Hematopoietic multipotent progenitor cell treated with erythropoietin and hydrocortisone succinate and interleukin-3 and kit ligand, for 15 days (in vitro differentiated cells): Measurements from ENCODE around the gene CRYBG1.
"Not testable (repeated sequence)": the region's sequence is repeated elsewhere in the genome, so short reads cannot be mapped to it uniquely, and the experiment has no call there.

Experiments used
- DNase-seq: peaks from one replicate; pipeline ENCODE4 v3.0.0-alpha.2; 2015; ENCODE audit warnings: low spot score

CRYBG1 gene

DNA sequence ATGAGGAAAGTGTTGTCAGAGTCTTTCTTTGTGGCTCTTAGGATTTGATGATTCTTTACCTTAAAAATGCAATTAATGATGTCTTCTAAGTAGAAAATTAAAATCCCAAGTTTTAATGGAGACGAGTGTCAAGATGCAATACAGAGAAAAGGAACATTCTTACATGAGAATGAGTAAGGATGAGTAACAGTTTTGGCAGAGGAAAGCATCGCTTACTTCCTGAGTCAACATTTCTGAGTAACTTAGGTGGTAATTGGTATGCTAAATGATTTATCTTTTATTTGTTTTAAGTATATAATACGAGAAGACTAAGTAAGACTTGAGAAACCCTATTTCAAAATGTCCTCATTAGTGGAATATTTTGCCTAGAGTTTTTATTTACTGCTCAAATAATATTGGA is 167.5 kb downstream of the CRYBG1 start:
- no peak for DNase-seq

DNA sequence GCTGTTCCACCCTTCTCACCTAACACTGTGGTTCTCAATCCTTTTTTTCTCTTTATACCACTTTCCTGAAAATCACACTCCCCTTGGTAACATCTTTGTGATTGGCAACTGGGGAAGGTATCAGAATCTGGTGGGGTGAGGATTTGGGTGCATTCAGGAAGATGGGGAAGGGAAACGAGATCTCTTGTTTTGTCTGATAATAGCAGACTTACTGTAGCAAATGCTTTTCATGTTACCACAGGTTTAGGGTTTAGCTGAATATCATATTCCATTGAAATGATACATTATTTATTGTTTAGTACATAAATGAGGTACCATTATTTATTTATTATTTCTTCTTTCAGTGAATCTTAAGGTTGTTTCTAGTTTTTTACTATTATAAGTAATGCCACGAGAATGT is 168.0 kb downstream of the CRYBG1 start:
- DNase-seq, result no peak

DNA sequence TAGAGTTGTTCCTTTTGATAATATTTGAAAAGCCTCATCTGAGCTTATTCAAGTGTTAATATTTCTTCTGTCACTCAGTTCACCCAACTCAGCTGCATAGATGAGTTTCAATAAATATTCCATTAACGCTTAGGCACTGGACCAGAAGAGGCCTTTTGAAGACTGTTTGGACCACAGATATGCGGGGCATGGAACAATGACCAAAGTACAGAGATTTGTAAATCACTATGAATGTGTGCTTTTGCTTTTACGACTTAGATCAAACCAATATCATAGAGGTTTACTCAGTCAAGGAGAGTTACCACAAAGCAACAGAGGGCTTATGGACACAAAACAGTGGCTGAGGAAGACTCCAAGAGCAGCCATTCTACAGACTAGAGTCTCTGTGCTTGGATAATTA is 168.9 kb downstream of the CRYBG1 start:
- DNase-seq, result no peak

DNA sequence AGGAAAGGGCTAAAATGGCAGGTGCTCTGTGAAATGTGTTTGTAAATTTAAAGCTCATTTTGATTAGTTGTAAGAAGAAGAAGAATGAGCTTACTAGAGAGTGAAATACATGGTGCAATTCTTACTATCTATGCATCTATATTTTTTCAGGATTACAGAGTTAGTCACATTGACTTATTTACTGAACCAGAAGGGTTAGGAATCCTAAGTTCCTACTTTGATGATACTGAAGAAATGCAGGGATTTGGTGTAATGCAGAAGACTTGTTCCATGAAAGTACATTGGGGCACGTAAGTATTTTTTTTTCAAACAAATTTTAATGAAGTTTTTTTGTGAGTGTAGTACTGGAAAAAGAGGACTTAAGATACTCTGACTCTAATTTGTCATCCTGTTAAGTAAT is 169.5 kb downstream of the CRYBG1 start:
- no peak for DNase-seq

DNA sequence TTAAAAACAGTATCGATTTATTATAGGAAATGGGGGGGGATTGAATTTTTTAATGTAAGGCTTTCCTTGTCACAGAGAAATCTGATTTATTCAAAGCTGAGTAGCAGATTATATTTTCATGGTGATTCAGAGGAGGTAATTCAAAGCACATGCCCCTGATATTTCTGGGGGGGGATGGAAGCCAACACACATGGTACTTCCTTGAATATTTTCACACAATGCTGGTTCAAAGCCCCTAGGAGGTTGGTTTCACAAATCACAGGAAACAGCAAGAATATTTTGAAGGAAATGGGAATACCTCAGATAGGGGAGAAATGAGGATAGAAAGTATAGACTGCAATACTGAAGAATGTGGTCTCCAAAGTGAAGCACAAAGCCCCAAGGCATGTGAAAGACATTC is 170.0 kb downstream of the CRYBG1 start:
- no peak for DNase-seq

DNA sequence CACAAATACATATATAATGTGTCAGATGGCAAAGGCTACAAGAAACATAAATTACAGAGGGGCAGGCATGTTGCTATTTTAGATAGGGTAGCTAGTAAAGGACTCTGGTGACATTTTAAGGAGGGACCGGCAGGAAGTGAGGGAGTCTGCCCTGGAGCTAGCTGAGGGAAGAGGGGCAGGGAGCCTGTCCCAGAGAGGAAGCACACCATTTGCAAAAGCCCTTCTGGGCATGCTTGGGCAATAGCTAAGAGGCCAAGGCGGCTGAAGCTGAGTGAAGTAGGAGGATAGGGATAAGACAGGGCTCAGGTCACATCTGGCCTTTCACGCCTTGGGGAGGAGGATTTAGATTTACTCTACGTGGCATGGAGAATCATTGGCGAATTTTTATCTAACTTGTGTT is 172.5 kb downstream of the CRYBG1 start:
- no peak for DNase-seq

DNA sequence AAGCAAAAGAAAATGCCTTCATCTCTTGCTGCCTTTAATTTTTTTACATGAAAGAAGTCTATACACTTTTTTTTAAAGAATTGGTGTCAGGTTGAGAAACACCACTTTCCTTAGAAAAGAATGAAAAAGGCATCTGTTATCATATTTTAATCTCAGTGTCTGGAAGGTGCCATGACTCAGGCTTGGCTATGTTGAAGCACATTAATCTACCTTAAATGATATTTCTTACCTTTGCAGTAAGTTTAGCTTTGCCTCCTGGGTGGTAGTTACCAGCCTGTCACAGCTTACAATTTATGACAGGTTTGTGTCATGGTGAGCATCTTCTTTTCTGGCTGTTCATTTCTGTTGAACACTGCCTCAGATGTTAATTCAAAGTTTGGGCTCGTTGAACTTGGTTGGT is 173.5 kb downstream of the CRYBG1 start:
- no peak for DNase-seq

DNA sequence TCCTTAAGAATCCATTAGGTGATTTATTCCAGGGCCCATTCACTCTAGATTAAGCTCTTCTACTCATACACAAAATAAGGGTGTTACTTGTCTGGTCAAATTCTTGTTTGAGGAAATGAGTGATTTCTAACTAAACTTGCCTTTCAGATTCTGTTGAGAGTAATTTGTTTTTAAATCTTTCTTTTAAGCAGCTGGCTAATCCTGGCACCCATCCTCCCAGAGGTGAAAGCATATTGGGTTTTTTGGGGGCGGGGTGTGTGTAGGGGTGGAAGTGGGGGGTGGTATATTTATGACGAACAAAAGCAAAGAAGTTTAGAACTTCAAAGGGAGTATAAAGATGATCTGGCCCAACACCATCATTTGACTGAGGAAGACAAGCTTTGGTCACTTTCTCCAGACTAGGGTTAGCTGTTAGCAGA is 174.1 kb downstream of the CRYBG1 start:
- no peak for DNase-seq

DNA sequence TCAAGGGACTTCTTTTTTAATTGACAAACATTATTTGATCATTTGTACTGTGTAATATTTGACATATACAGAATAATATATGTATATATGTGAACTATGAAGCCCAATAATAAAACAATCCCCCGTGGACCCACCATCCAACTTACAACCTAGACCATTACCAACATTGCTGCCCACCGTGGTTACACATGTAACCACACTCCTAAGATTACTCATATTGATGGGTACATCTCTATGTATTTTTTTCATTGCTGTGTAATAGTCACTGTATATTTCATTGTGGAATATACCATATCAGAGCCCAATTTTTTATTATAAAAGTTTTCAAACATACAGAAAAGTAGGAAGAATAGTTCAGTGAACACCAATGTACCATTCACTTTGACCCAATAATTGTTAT is 174.5 kb downstream of the CRYBG1 start:
- no peak for DNase-seq

DNA sequence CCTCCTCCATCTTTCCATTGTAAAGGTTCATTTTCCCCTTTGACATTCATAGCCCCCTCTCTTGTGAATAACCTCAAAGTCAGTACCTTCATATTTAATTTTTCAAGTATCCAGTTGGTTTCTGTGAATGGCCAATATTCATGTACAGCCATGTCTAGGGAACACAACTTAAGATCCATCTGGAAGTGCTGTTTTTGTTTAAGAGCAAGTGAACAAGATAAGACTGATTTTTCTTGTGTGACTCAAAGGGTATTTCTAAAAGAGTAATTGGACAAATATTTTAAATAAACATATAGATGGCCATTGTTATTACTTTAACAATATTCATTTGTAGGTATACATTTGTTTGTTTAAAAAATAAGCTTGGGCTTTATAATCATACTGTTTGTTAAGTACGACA is 175.8 kb downstream of the CRYBG1 start:
- no peak for DNase-seq

DNA sequence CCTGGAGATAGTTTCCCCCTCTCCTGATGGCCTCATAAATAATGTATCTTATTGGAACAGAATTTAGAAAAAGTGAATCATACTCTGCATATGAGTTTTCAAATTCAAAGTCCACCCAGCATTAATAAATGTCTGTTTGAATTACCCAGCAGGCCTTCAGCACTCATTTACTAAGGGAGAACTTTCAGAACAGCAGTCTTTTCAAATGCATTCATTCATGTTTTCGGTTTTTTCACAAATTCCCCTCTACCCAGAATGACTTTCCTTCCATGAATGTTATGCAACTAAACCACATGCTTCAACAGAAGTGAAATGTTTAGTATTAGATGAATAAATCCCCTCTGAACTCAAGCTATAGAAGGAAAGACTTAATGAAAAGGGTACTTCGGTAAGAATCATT is 176.3 kb downstream of the CRYBG1 start:
- DNase-seq, result no peak

DNA sequence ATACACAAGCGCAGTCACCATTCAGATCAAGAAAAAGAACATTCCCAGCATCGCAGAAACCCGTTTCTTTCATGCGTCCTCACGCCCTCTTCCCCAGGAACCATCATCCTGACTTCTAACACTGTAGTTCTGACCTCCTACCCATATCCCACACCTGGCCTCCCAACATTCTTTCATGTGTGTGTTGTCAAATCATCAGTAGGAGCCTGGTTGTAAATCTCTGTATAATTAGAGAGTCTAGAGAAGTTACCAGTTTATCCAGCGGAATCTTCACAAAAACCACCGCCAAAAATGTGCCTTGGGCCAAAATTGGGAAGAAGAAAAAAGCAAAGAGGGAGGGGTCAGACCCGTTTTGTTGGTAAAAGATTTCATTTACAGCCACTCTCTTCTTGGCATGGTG is 177.1 kb downstream of the CRYBG1 start:
- DNase-seq, result no peak

DNA sequence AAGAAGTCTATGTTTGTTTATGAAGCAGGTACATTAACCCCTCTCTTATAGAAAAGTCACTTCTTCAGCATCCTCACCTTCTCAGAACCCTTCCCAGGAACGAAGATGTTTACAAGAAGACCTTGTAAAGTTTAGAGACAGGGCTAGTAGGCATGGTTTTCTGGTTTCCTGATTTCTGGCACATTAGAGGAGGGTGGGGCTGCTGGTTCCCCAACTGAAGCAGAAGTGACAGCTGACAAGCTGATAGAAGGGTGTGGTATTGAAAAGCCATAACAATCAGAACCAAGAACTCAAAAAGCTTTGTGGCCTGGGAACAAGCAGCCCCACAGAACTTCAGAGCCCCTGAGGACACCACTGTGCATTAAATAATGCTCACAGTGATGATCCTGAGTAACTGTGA is 177.6 kb downstream of the CRYBG1 start:
- no peak for DNase-seq

DNA sequence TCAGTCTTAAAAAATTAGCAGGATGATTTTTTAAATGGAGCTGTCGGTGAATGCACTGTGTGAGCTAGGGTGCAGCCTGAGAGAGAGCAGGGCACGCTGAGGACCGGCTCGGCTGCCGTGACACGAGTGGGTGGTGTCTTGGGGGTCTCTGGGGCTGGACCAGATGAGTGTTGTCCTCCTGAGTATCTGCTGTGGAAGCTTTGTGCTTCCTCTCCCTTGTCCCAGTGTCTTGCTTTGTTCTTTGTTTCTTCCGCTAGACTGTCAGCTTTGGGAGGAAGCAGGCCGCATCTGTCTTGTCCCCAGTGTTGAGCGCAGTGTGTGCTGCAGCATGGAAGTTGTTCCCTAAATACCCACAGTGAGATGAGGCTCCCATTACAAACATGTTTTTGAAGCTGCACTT is 179.4 kb downstream of the CRYBG1 start:
- DNase-seq, result no peak

DNA sequence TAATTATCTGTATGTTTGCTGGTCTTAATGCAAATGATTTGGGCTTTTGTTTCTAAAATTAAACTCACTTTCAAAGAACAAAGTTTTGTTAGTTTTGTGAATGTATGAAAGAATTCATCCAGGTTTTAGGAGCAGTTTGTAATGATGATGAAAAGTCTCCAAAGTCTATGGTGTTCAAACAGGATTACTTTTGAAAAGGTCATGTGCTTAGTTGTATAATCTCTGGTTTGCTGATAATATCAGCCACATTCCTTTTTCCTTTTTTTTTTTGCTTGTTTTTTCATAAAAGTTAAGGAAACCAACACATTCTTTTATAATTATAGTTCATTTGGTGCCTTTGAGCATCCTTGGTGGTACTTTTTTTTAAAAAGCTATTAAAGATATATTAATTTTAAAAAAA is 179.9 kb downstream of the CRYBG1 start:
- DNase-seq, result no peak

DNA sequence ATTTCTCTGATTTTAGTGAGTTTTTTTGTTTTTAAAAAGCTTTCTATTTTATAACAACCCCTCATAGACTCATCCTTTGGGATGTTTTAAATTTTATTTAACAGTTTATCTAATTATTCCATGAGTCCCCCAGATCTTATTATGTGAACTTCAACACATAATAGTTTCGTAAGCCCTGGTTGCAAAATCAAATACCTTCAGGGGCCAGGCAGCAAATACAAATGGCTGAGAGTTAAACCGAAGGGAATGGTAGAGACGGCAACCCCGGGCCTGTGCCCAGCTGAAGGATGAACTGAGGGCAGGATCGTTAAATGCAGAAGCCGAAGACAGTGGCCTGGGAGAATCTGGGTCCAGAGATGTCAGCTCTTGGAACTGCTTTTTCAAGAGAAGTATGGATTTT is 180.4 kb downstream of the CRYBG1 start:
- DNase-seq, result no peak

DNA sequence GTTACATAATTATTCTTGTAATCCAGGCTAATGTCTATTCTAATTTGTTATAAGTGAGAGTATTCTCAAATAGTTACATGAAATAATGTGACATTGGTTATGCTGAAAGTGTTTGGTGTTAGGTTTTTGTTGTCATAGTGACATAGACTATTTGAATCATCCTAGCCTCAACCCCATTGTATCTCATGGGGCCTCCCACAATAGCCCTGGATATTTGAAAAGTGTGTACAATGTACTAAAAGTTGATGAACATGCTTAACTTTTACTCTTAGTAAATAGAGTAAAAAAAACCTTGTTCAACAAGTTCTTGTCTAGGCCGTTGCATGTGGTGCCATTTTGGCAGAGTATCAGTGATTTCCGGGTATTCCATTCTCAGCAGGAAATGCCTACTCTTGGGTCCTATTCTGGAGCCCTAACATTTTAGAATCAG is 185.8 kb downstream of the CRYBG1 start:
- DNase-seq, result no peak

DNA sequence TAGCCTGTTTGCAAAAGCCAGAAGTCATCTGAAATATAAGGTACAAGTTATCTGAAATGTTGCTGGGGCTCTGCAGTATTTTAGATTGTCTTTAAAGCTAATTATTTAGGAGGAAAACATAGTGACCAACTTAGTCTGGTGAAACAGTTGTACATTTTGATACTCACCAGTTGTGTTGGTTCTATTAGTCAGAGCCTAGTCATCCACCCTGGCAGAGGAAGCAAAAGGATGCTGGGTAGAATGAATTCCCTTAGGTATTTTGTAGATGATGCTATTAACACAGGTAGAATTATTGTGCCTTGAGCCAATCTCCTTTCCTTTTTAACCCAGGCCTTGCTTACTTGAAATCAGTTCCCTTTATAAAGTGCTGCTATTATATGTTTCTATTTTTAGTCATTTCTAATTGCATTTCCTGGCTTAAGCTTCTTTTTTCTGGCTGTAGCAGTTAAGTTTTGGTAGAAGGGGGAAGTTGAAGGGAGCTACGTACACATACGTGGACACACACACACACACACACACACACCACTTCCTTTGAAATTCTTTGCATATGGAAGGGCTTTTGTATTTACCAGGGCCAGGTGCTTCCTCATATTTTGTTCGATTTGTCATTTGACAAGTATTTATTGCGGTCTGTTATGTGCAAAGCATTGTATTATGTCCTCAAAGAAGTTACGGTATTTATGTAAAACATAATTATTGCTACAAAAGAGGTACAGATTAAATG is 186.3 kb downstream of the CRYBG1 start:
- no peak for DNase-seq

DNA sequence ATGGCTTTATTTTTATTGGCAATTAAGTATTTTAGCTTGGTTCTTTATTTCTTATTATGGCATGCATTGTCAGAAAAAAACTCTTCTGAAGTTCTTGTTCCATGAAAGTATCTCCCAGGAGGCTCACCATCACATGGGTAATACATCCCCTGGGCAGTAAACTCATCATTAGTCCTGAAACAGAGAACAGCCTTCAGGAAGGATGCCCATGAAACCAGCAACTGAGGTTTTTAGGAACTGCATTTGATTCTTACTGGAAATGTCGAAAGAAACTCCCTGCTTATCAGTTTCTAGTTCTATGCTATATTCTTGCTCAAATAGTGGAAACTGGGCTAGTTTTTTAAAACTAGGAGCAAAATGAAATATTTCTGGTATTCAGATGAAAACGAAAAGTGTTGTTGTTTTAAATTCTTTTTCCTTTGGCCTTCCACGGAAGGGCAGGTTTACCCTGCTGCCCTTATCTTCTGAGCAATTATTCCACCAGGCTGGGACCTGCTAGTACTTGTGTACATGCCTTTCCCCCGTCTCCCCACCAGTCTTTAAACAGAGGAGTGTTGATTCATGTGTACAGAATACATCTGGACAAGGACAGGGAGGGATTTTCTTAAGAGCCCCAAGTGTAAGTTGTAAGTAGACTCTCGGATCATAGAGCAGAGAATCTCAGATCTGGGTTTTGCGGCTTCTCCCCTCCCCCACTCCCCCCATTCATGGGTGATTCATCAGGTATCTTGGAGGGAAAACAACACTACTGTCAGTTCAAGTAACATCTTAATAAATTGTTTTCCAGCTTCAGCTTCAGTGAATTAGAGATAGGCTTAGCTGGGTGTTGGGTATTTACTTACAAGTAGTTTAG is 187.3 kb downstream of the CRYBG1 start:
- no peak for DNase-seq

DNA sequence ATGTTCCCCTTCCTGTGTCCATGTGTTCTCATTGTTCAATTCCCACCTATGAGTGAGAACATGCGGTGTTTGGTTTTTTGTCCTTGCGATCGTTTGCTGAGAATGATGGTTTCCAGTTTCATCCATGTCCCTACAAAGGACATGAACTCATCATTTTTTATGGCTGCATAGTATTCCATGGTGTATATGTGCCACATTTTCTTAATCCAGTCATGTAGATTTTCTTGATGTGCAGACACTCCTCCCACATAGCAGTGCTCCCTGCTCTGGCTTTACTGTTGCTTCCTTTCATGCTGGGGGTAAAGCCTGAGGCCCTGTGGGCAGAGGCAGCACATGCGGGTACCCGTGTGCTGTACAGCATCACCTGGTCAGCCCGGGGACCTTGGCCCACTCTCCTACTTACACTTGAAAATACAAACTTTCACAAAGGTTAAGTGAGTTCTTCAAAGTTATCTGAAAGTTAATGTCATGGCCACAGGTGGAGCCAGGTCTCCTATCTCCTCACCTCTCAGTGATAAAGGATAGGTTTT is 188.5 kb downstream of the CRYBG1 start:
- not testable (repeated sequence) for DNase-seq

DNA sequence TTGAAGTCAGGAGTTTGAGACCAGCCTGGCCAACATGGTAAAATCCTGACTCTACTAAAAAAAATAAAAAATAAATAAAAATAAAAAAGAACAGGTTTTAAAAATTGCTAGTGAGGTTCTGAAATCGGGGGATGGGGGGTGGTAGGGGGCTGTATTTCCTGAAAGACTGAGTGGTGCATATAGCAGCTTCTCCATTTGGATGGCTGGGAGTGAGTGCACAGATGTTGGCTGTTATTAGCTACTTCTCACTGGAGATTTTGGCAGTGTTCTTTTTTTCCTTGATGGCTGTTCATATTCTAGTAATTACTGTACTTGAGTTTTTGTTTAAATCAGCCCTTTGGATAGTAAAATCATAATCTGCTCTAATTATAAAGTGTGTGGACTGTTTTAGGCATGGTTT is 189.0 kb downstream of the CRYBG1 start:
- DNase-seq, result no peak

DNA sequence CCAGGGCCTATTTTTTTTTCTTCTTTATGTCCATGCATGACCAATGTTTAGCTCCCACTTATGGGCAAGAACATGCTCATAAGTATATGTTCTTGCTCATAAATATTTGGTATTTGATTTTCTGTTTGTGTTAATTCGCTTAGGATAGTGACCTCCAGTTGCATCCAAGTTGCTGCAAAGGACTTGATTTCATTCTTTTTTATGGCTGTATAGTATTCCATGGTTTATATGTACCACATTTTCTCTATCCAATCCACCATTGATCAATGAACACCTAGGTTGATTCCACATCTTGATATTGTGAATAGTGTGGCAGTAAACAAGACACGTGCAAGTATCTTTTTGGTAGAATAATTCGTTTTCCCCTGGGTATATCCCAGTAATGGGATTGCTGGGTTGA is 190.6 kb downstream of the CRYBG1 start:
- DNase-seq, result no peak

DNA sequence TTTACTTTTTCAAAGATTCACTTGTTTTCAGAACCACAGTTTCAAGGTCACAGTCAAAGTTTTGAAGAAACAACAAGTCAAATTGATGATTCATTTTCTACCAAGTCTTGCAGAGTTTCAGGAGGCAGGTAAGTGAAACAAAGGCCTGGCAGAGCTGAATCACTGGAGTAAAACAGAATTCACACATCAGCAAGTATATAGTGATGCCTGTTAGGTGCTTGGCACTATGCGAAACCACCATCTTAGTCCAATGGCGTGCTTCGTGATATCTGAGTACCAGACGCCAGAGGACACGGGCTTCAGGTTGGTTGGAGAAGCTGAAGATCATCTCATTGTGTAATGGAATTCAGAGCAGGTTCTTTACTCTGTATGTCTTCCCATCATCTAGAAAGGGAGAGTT is 192.9 kb downstream of the CRYBG1 start:
- no peak for DNase-seq
